Thymus (tissue), 11 donors: ENCODE results near the gene CPAMD8. TPM values are rescaled to one million over a fixed set of nuclear protein-coding genes. Genes with fewer than 3 reads are reported as not detected.
"Not testable (repeated sequence)": the region's sequence is repeated elsewhere in the genome, so short reads cannot be mapped to it uniquely, and the experiment has no call there.

Experiments
- DNase-seq, 9 donors: peaks; one replicate each; pipeline ENCODE4 v3.0.0-alpha.2; 2013; ENCODE audit warnings: low spot score in 9 of 9, low read depth in 6 of 9, missing footprints in 1 of 9
- H3K27ac ChIP-seq, 2 donors: one replicate each; pipeline ENCODE4 v1.5.1; 2013; ENCODE audit warnings: control low read depth in 1 of 2, low read depth in 1 of 2, low read length in 1 of 2, mild to moderate bottlenecking in 1 of 2, moderate library complexity in 1 of 2
- H3K27me3 ChIP-seq, 2 donors: one replicate each; pipeline ENCODE4 v1.5.1; 2013; ENCODE audit warnings: low read length in 1 of 2; ENCODE audit not compliant: control insufficient read depth in 2 of 2, insufficient read depth in 1 of 2
- H3K36me3 ChIP-seq, 2 donors: one replicate each; pipeline ENCODE4 v1.5.1; 2013; ENCODE audit warnings: low read length in 1 of 2, mild to moderate bottlenecking in 1 of 2, moderate library complexity in 1 of 2; ENCODE audit not compliant: control insufficient read depth in 2 of 2, insufficient read depth in 2 of 2
- H3K4me1 ChIP-seq, 2 donors: one replicate each; pipeline ENCODE4 v1.5.1; 2013; ENCODE audit warnings: low read length in 2 of 2; ENCODE audit not compliant: control insufficient read depth in 2 of 2, insufficient read depth in 2 of 2
- H3K4me3 ChIP-seq, 2 donors: one replicate each; pipeline ENCODE4 v1.5.1; 2013; ENCODE audit warnings: low read length in 2 of 2, control low read depth in 1 of 2, mild to moderate bottlenecking in 1 of 2
- H3K9me3 ChIP-seq, 2 donors: one replicate each; pipeline ENCODE4 v1.5.1; 2013; ENCODE audit warnings: low read length in 1 of 2, mild to moderate bottlenecking in 1 of 2; ENCODE audit not compliant: control insufficient read depth in 2 of 2, insufficient read depth in 1 of 2
- WGBS: extraction: QIAGEN DNeasy Blood & Tissue Kit; methylation state at CpG from one replicate; pipeline ENCODE4 v1.1.7; 2013; 5-methylcytosine and 5-hydroxymethylcytosine counted together
- polyA plus RNA-seq: library from polyadenylated mRNA; stranded (reverse); fragments of 200-250 nt; gene quantifications from one replicate; pipeline ENCODE4 v1.2.3, GENCODE V29; 2013
- total RNA-seq: library from RNA; stranded (reverse); fragments of 120-200 nt; gene quantifications from one replicate; pipeline ENCODE4 v1.2.4, GENCODE V29; 2013
- donor health status: healthy.

CPAMD8 gene
- total and polyA plus RNA-seq, 2 donors = 12.3 to 17.3 TPM

DNA sequence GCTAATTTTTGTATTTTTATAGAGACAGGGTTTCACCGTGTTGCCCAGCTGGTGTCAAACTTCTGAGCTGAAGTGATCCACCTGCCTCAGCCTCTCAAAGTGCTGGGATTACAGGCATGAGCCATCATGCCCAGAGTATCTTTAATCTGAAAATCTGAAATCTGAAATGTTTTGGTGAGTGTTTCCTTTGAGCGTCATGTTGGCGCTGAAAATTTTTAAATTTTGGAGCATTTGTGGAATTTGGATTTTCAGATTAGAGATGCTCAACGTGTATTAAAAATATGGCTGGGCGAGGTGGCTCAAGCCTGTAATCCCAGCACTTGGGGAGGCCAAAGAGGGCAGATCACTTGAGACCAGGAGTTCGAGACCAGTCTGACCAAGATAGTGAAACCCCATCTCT lies 5.1 kb upstream of the CPAMD8 start:
- no peaks in the 10 kb centered on the region for H3K36me3 ChIP-seq
- no peaks in the 10 kb centered on the region for H3K9me3 ChIP-seq
- H3K4me1 ChIP-seq = peaks cover 0 to 2% of the 10 kb centered on the region in 2 donors
- no peak for DNase-seq
- no peak overlapping the region for H3K4me3 ChIP-seq
- H3K27me3 ChIP-seq = peaks cover 11 to 25% of the 10 kb centered on the region in 2 donors
- 93% methylated on average over 6 of the region's 6 CpGs for WGBS
- no peak overlapping the region for H3K27ac ChIP-seq

DNA sequence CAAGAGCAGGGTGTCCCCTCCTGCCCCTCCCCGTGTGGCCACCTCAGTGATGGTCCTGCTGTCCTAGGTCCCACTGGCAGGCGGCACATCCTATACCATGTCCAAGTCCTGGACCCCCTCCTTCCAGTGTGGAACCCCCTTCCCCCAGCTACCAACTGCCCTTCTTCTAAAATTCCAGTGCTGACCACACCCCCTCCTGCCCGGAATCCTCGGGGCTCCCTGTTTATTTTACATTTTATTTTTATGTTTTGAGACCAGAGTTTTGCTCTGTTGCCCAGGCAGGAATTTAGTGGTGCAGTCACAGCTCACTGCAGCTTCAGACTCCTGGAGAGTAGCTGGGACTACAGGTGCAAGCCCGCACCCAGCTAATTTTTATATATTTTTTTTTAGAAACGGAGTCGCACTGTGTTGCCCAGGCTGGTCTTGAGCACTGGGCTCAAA lies 945 bp upstream of the CPAMD8 start:
- Histone ChIP-seq H3K9me3 (peaks cover 0 to 7% of the 10 kb centered on the region in 2 donors), H3K27ac (no peak overlapping the region), H3K4me3 (no peak overlapping the region), H3K4me1 (no peaks in the 10 kb centered on the region), H3K36me3 (no peaks in the 10 kb centered on the region), H3K27me3 (peaks cover 28 to 46% of the 10 kb centered on the region in 2 donors)
- WGBS = 66% methylated on average over 7 of the region's 7 CpGs
- DNase-seq = no peak

DNA sequence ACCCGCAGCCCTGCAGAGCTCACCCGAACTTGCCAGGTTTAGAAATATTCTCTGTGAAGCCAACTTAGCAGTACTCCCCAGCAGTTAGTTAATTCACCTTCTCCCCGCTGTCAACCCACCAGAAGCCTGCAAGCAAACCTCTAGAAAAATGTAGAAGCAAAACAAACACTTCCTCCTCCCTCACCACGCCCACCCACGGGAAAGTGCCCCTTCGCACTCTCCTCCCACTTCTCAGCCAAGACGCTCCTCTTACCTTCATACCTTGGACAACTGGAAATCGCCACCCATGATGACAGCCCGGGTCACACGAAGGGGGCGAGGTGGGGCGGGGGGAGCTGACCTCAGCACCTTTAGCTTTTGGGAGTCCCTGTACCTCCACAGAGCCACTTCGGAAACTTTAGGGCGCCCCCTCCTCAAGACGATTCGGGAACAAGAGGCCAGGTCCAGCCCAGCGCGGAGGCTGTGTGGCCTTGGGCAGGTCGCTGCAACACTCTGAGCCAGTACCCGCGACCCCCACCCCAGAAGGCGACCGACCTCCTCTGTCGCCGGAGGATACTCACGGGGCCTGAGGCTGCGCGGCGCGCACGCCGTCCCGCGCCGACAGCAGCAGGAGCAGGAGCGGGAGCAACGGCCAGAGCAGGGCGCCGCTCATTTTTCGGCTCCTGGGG lies 485 bp downstream of the CPAMD8 start:
- H3K4me3 ChIP-seq = peak overlapping the region in 1 of 2 donors; percentile 23
- no peak overlapping the region for H3K27ac ChIP-seq
- H3K27me3 ChIP-seq = peaks cover 28 to 49% of the 10 kb centered on the region in 2 donors
- peak in 1 of 9 donors; percentile 12 for DNase-seq
- no peaks in the 10 kb centered on the region for H3K36me3 ChIP-seq
- WGBS = 2% methylated on average over 40 of the region's 40 CpGs
- H3K4me1 ChIP-seq = no peaks in the 10 kb centered on the region
- peaks cover 0 to 20% of the 10 kb centered on the region in 2 donors for H3K9me3 ChIP-seq

DNA sequence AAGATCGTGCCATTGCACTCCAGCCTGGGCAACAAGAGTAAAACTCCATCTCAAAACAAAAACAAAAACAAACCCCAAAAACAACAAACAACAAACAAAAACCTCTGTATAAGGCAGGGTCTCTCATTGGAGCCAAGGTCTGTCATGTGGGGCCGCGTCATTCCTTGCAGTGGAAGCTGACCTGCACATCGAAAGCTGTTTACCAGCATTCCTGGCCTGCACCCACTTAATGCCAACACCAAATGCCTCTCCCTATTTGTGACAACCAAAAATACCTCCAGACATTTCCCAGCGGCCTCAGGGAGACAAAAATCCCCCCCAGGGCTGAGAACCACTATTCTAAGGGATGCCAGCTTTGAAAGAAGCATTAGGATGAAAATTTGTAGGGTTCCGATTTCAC lies 1.2 kb downstream of the CPAMD8 start:
- Histone ChIP-seq H3K27me3 (peaks cover 28 to 47% of the 10 kb centered on the region in 2 donors), H3K4me3 (no peak overlapping the region), H3K27ac (no peak overlapping the region), H3K9me3 (peaks cover 0 to 25% of the 10 kb centered on the region in 2 donors), H3K36me3 (no peaks in the 10 kb centered on the region), H3K4me1 (no peaks in the 10 kb centered on the region)
- 91% methylated on average over 6 of the region's 6 CpGs for WGBS
- no peak for DNase-seq

DNA sequence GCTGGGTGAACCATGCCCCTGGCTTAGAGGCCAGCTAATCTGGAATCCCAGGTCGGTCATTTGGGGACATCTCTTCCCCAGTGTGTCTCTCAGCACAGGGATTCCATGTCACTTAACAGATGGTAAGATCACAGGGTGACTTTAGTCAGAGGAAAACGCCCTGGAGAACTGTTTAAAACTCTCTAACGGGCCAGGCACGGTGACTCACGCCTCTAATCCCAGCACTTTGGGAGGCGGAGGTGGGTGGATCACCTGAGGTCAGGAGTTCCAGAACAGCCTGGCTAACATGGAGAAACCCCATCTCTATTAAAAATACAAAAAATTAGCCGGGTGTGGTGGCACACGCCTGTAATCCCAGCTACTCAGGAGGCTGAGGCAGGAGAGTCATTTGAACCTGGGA lies 1.7 kb downstream of the CPAMD8 start:
- not testable (repeated sequence) for H3K4me3 ChIP-seq, DNase-seq, H3K36me3 ChIP-seq, H3K4me1 ChIP-seq, H3K27ac ChIP-seq
- peaks cover 0 to 25% of the 10 kb centered on the region in 2 donors for H3K9me3 ChIP-seq
- H3K27me3 ChIP-seq = peaks cover 28 to 47% of the 10 kb centered on the region in 2 donors
- WGBS = 94% methylated on average over 8 of the region's 8 CpGs

DNA sequence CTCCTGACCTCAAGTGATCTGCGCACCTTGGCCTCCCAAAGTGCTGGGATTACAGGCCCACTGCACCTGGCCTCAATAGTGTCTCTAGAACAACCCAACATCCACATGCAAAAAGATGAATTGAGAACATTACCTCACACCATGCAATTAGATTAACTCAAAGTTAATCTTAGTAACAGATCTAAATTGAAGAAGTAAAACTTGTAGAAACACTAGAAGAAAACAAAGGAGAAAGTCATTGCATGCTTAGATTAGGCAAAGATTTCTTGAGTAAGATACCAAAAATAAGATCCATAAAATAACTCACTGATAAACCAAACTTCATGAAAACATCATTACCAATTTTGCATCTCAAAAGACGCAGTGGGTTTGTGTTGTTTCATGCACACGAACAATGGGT lies 2.8 kb downstream of the CPAMD8 start:
- no peaks in the 10 kb centered on the region for H3K4me1 ChIP-seq

DNA sequence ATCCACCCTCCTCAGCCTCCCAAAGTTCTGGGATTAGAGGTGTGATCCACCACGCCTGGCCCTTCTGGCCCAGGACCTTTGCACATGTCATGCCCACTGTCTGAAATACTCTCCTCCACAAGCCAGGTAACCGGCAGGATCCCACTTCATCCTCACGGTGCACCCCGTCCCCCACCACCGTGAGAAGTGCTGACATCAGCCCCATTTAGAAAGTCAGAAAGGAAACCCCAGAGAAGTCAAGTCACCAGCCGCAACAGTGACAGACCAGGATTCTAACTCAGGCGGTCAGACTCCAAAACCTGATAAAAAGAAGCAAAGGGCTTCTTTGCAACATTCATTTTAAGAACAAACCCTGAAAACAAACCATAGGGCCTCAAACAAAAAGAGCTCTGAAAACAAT lies 3.9 kb downstream of the CPAMD8 start:
- 82% methylated on average over 7 of the region's 7 CpGs for WGBS
- peaks cover 22 to 35% of the 10 kb centered on the region in 2 donors for H3K27me3 ChIP-seq
- no peak overlapping the region for H3K4me3 ChIP-seq
- H3K4me1 ChIP-seq = no peaks in the 10 kb centered on the region
- no peak overlapping the region for H3K27ac ChIP-seq
- H3K9me3 ChIP-seq = peaks cover 0 to 25% of the 10 kb centered on the region in 2 donors
- H3K36me3 ChIP-seq = no peaks in the 10 kb centered on the region
- DNase-seq = no peak

More for the DNA sequence above, 2.8 kb downstream of the CPAMD8 start:
- peaks cover 28 to 46% of the 10 kb centered on the region in 2 donors for H3K27me3 ChIP-seq
- peaks cover 0 to 25% of the 10 kb centered on the region in 2 donors for H3K9me3 ChIP-seq
- H3K27ac ChIP-seq = no peak overlapping the region
- 95% methylated on average over 3 of the region's 3 CpGs for WGBS
- no peak for DNase-seq
- H3K36me3 ChIP-seq = no peaks in the 10 kb centered on the region
- no peak overlapping the region for H3K4me3 ChIP-seq

GRCh38 chr19:17021793-17022590 lies 4.6 kb downstream of the CPAMD8 start:
- 83% methylated on average over 12 of the region's 12 CpGs for WGBS
- Histone ChIP-seq H3K9me3 (peaks cover 0 to 28% of the 10 kb centered on the region in 2 donors), H3K27ac (no peak overlapping the region), H3K36me3 (no peaks in the 10 kb centered on the region), H3K4me3 (no peak overlapping the region), H3K4me1 (no peaks in the 10 kb centered on the region), H3K27me3 (peaks cover 17 to 28% of the 10 kb centered on the region in 2 donors)
- no peak for DNase-seq

DNA sequence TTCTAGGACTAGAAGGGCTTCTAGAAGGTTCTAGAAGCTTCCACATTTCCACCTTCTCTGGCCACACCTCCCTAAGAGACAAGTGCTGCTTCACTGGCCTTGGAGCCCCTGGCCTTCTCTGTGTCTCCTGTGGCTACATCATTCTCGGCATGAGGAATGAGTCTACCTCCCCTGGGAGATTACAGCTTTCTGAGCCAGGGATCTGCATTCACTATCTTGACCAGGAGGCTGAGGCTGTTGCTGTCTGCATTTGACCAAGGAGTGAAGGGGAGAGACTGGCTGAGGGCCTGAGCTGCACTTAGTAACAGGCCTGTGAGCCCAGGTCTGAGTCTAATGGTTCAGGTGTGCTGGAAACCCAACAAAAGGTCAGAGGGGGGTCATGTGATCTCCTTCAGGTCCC lies 5.3 kb downstream of the CPAMD8 start:
- no peak for DNase-seq
- Histone ChIP-seq H3K4me3 (no peak overlapping the region), H3K36me3 (no peaks in the 10 kb centered on the region), H3K4me1 (no peaks in the 10 kb centered on the region), H3K27me3 (peaks cover 15 to 25% of the 10 kb centered on the region in 2 donors), H3K9me3 (peaks cover 0 to 28% of the 10 kb centered on the region in 2 donors), H3K27ac (no peak overlapping the region)
- WGBS = 92% methylated on average over 1 of the region's 1 CpG
